Natural killer cell (primary cell): Measurements from ENCODE around the gene CNTNAP1. TPM values are rescaled to one million over a fixed set of nuclear protein-coding genes. Genes with fewer than 3 reads are reported as not detected.

ENCODE experiments used
- ATAC-seq, 3 donors: fragments of 150-1000 bp in 2 of 3; fragments of 200-7000 bp in 1 of 3; cut with Tn5 transposase; 1 replicate in 1 of 3; 2 replicates in 2 of 3; pipeline ENCODE4 v1.10.0; 2021; ENCODE audit warnings: mild to moderate bottlenecking in 2 of 3, moderate library complexity in 2 of 3
- DNase-seq, 2 donors: peaks; one replicate each; pipeline versions ENCODE4 v3.0.0 to v3.0.0-alpha.2; 2013 to 2021; ENCODE audit warnings: mixed read lengths in 1 of 2
- H3K27ac ChIP-seq: one replicate; pipeline ENCODE4 v1.5.1; 2013; ENCODE audit warnings: mild to moderate bottlenecking, low read length
- H3K27me3 ChIP-seq: one replicate; pipeline ENCODE4 v1.6.1; 2013; ENCODE audit warnings: low read length; ENCODE audit not compliant: control insufficient read depth, insufficient read depth
- H3K36me3 ChIP-seq: one replicate; pipeline ENCODE4 v1.6.1; 2013; ENCODE audit warnings: low read length; ENCODE audit not compliant: control insufficient read depth, insufficient read depth
- H3K4me1 ChIP-seq: one replicate; pipeline ENCODE4 v1.6.1; 2013; ENCODE audit warnings: low read length; ENCODE audit not compliant: control insufficient read depth, insufficient read depth
- H3K4me3 ChIP-seq: one replicate; pipeline ENCODE4 v1.5.1; 2013; ENCODE audit warnings: low read length
- H3K9me3 ChIP-seq: one replicate; pipeline ENCODE4 v1.6.1; 2013; ENCODE audit warnings: low read length; ENCODE audit not compliant: control insufficient read depth, insufficient read depth
- H3K27ac Mint-ChIP-seq, 2 donors: one replicate each; pipeline ENCODE4 v1.8.0; 2022; ENCODE audit warnings: mild to moderate bottlenecking in 2 of 2, mixed read lengths in 2 of 2, moderate library complexity in 1 of 2
- H3K27me3 Mint-ChIP-seq, 2 donors: one replicate each; pipeline ENCODE4 v1.8.0; 2022; ENCODE audit warnings: low read depth in 2 of 2, mixed read lengths in 2 of 2
- H3K36me3 Mint-ChIP-seq: one replicate; pipeline ENCODE4 v1.8.0; 2022; ENCODE audit warnings: mixed read lengths
- H3K4me1 Mint-ChIP-seq, 2 donors: one replicate each; pipeline ENCODE4 v1.8.0; 2022; ENCODE audit warnings: mixed read lengths in 2 of 2
- H3K4me3 Mint-ChIP-seq: one replicate; pipeline ENCODE4 v1.8.0; 2022; ENCODE audit warnings: mild to moderate bottlenecking, moderate library complexity, mixed read lengths
- H3K9me3 Mint-ChIP-seq, 2 donors: one replicate each; pipeline ENCODE4 v1.8.0; 2022; ENCODE audit warnings: mixed read lengths in 2 of 2
- CTCF ChIP-seq: fragments of 200-600 bp; IDR thresholded peaks from one replicate; pipeline ENCODE4 v1.8.0; 2022; ENCODE audit warnings: antibody characterized with exemption
- WGBS: methylation state at CpG from one replicate; pipeline ENCODE4 v1.1.7; 2013; ENCODE audit warnings: missing lambda C conversion rate; ENCODE audit not compliant: insufficient coverage; 5-methylcytosine and 5-hydroxymethylcytosine counted together
- intact Hi-C: fragments of 100-400 bp; cut with micrococcal nuclease; formaldehyde crosslinking; loops from one replicate; pipeline ENCODE4 v1.14.2; 2022
- total RNA-seq, 4 donors: library from RNA; stranded (reverse); fragments of 120-200 nt in 1 of 4; gene quantifications; one replicate each; pipeline versions ENCODE4 v1.2.3 to v1.2.4, GENCODE V29; 2013 to 2022

The CNTNAP1 gene
- total RNA-seq, 3 donors from 2014 or later (not counting 1 experiment from before 2014, with no cell fraction given): 0.33 to 0.85 (median 0.39) TPM

- Mint-ChIP-seq H3K27ac (no peak overlapping the region), H3K27me3 (peaks cover 16 to 25% of the 10 kb centered on the region in 2 donors), H3K4me1 (peaks cover 6 to 8% of the 10 kb centered on the region in 2 donors), H3K9me3 (no peaks in the 10 kb centered on the region), H3K36me3 (no peaks in the 10 kb centered on the region), H3K4me3 (no peak overlapping the region)
- Histone ChIP-seq H3K27me3 (peaks cover 6% of the 10 kb centered on the region), H3K9me3 (no peaks in the 10 kb centered on the region), H3K27ac (no peak overlapping the region), H3K4me1 (peaks cover 9% of the 10 kb centered on the region), H3K4me3 (no peak overlapping the region), H3K36me3 (no peaks in the 10 kb centered on the region)
- DNase-seq (no peak), ATAC-seq (no peak)
- no peak for TF ChIP-seq CTCF
- intact Hi-C loops: no loop called here
- 94% methylated on average over 11 of the region's 11 CpGs for WGBS
Measured at GRCh38 chr17:42748908-42749798, 66.8 kb downstream of the CNTNAP1 start.

Other genes with a start within 250 kb of the CNTNAP1 start
- gene ATP6V0A1, start 223.7 kb upstream of the CNTNAP1 start, total RNA-seq: 10 to 100 TPM in 1 of 3 donors, 1 to 10 TPM in 2; 4.8 to 33.5 (median 7.5) TPM
- 10 to 100 TPM; 34.8 to 44.3 (median 36.4) TPM for gene NAGLU, start 146.3 kb upstream of the CNTNAP1 start, total RNA-seq
- gene HSD17B1, start 129.6 kb upstream of the CNTNAP1 start, total RNA-seq: 1 to 10 TPM in 2 of 3 donors, under 1 TPM in 1; 0.68 to 1.6 (median 1.2) TPM
- 10 to 100 TPM; 61.1 to 67.8 (median 62.3) TPM for gene COASY, start 120.4 kb upstream of the CNTNAP1 start, total RNA-seq
- 10 to 100 TPM; 38.9 to 58.2 (median 42.6) TPM for gene MLX, start 115.4 kb upstream of the CNTNAP1 start, total RNA-seq
- gene PSMC3IP, start 104.8 kb upstream of the CNTNAP1 start, total RNA-seq: 1 to 10 TPM; 5.0 to 6.2 (median 5.7) TPM
- gene RETREG3, start 73.2 kb upstream of the CNTNAP1 start, total RNA-seq: 100 to 1,000 TPM in 2 of 3 donors, 10 to 100 TPM in 1; 76.0 to 114 (median 101) TPM
- gene TUBG1, start 72.8 kb upstream of the CNTNAP1 start, total RNA-seq: 10 to 100 TPM in 2 of 3 donors, 1 to 10 TPM in 1; 9.7 to 16.5 (median 13.0) TPM
- 10 to 100 TPM in 1 of 3 donors, 1 to 10 TPM in 2; 7.8 to 14.2 (median 9.6) TPM for gene TUBG2, start 23.2 kb upstream of the CNTNAP1 start, total RNA-seq
- gene PLEKHH3, start 5.5 kb upstream of the CNTNAP1 start, total RNA-seq: 1 to 10 TPM in 1 of 3 donors, under 1 TPM in 2; 0.14 to 1.8 (median 0.26) TPM
- 1 to 10 TPM; 1.2 to 2.6 (median 1.2) TPM for gene CCR10, start 688 bp upstream of the CNTNAP1 start, total RNA-seq
- 10 to 100 TPM; 68.8 to 92.7 (median 74.1) TPM for gene EZH1, start 62.5 kb downstream of the CNTNAP1 start, total RNA-seq
- gene RAMP2, start 78.7 kb downstream of the CNTNAP1 start, total RNA-seq: not detected
- gene VPS25, start 90.9 kb downstream of the CNTNAP1 start, total RNA-seq: 10 to 100 TPM; 39.9 to 46.4 (median 41.5) TPM
- under 1 TPM in 2 of 3 donors, not detected in 1; 0.09 to 0.13 TPM for gene WNK4, start 98.1 kb downstream of the CNTNAP1 start, total RNA-seq
- 10 to 100 TPM; 12.9 to 19.3 (median 13.1) TPM for gene COA3, start 116.2 kb downstream of the CNTNAP1 start, total RNA-seq
- not detected for gene CNTD1, start 116.3 kb downstream of the CNTNAP1 start, total RNA-seq
- 100 to 1,000 TPM; 148 to 164 (median 150) TPM for gene BECN1, start 141.8 kb downstream of the CNTNAP1 start, total RNA-seq
- 10 to 100 TPM; 82.8 to 92.5 (median 90.6) TPM for gene PSME3, start 150.9 kb downstream of the CNTNAP1 start, total RNA-seq
- gene AOC2, start 162.0 kb downstream of the CNTNAP1 start, total RNA-seq: 1 to 10 TPM; 3.0 to 3.9 (median 3.5) TPM
- gene AOC3, start 168.7 kb downstream of the CNTNAP1 start, total RNA-seq: 1 to 10 TPM in 1 of 3 donors, under 1 TPM in 2; 0.52 to 1.0 (median 0.73) TPM
- gene G6PC1, start 218.3 kb downstream of the CNTNAP1 start, total RNA-seq: not detected